GM21526 (cell line): ENCODE measurements around the gene TNS1.

Source experiments
- ATAC-seq: cut with Tn5 transposase; IDR thresholded peaks from one replicate; pipeline ENCODE4 v1.9.1; 2021; ENCODE audit warnings: moderate library complexity; ENCODE audit not compliant: unreplicated experiment, low FRiP score

Gene TNS1

GRCh38 chr2:217805668-217806481 is 196.9 kb downstream of the TNS1 start:
- no peak for ATAC-seq

GRCh38 chr2:217804791-217805667 is 197.8 kb downstream of the TNS1 start:
- ATAC-seq = no peak

- ATAC-seq = no peak
Observed at GRCh38 chr2:217804338-217804737, 198.5 kb downstream of the TNS1 start.

GRCh38 chr2:217803653-217803960 is 199.2 kb downstream of the TNS1 start:
- no peak for ATAC-seq

GRCh38 chr2:217802876-217803652 is 199.7 kb downstream of the TNS1 start:
- ATAC-seq = no peak

GRCh38 chr2:217802266-217802665 is 200.5 kb downstream of the TNS1 start:
- no peak for ATAC-seq

GRCh38 chr2:217801711-217802110 is 201.1 kb downstream of the TNS1 start:
- ATAC-seq = no peak

- no peak for ATAC-seq
Observed at GRCh38 chr2:217801115-217801531, 201.7 kb downstream of the TNS1 start.

- no peak for ATAC-seq
Observed at GRCh38 chr2:217800433-217801114, 202.2 kb downstream of the TNS1 start.

GRCh38 chr2:217799563-217800432 is 203.0 kb downstream of the TNS1 start:
- no peak for ATAC-seq

- no peak for ATAC-seq
Observed at GRCh38 chr2:217798743-217799562, 203.8 kb downstream of the TNS1 start.

GRCh38 chr2:217798191-217798590 is 204.6 kb downstream of the TNS1 start:
- ATAC-seq = no peak

GRCh38 chr2:217797661-217798069 is 205.1 kb downstream of the TNS1 start:
- no peak for ATAC-seq

GRCh38 chr2:217797165-217797564 is 205.6 kb downstream of the TNS1 start:
- no peak for ATAC-seq

GRCh38 chr2:217795706-217796465 is 206.9 kb downstream of the TNS1 start:
- no peak for ATAC-seq

GRCh38 chr2:217795067-217795466 is 207.7 kb downstream of the TNS1 start:
- no peak for ATAC-seq

- ATAC-seq = no peak
Observed at GRCh38 chr2:217794133-217794986, 208.4 kb downstream of the TNS1 start.
